HFFc6 (cell line): ENCODE results near the gene CYP26C1. TPM values are rescaled to one million over a fixed set of nuclear protein-coding genes. Genes with fewer than 3 reads are reported as not detected.
A peak's percentile ranks its signal among the peaks of the same experiment; 100 is the strongest.

Source experiments
- DNase-seq: peaks from one replicate; pipeline ENCODE4 v3.0.0-alpha.2; 2018
- H3K27ac Mint-ChIP-seq: 2 replicates; pipeline ENCODE4 v1.8.0; 2020; ENCODE audit warnings: mild to moderate bottlenecking, mixed read lengths
- H3K27me3 Mint-ChIP-seq: 2 replicates; pipeline ENCODE4 v1.8.0; 2021; ENCODE audit warnings: mild to moderate bottlenecking, moderate library complexity, mixed read lengths; ENCODE audit not compliant: insufficient read depth
- H3K36me3 Mint-ChIP-seq: 2 replicates; pipeline ENCODE4 v1.8.0; 2021; ENCODE audit warnings: low read depth, mixed read lengths
- H3K4me1 Mint-ChIP-seq: 2 replicates; pipeline ENCODE4 v1.8.0; 2020; ENCODE audit warnings: low read depth, mixed read lengths
- H3K4me3 Mint-ChIP-seq: 2 replicates; pipeline ENCODE4 v1.8.0; 2020; ENCODE audit warnings: mild to moderate bottlenecking, moderate library complexity, mixed read lengths
- H3K9me3 Mint-ChIP-seq: 2 replicates; pipeline ENCODE4 v1.8.0; 2020; ENCODE audit warnings: mild to moderate bottlenecking, mixed read lengths
- long read RNA-seq: library from polyadenylated mRNA; unstranded; transcript quantifications from one replicate; pipeline ENCODE4 v2.0.0, GENCODE V29; 2019
- total RNA-seq, 6 experiments: library from RNA; stranded (reverse); fragmentation: NEBNext Ultra II Directional; extraction: Animal tissue kit (Norgen Biotek cat#: 25700); gene quantifications; 2 replicates in 1 of 6; 3 replicates in 5 of 6; pipeline ENCODE4 v1.2.3, GENCODE V29; 2021
- TF ChIP-seq, protein P1 (sequence below): fragments of 200-600 bp; sonication (generic); IDR thresholded peaks from 2 replicates; pipeline ENCODE4 v1.5.0; 2021; ENCODE audit warnings: antibody characterized with exemption, mild to moderate bottlenecking

CYP26C1 gene, protein sequence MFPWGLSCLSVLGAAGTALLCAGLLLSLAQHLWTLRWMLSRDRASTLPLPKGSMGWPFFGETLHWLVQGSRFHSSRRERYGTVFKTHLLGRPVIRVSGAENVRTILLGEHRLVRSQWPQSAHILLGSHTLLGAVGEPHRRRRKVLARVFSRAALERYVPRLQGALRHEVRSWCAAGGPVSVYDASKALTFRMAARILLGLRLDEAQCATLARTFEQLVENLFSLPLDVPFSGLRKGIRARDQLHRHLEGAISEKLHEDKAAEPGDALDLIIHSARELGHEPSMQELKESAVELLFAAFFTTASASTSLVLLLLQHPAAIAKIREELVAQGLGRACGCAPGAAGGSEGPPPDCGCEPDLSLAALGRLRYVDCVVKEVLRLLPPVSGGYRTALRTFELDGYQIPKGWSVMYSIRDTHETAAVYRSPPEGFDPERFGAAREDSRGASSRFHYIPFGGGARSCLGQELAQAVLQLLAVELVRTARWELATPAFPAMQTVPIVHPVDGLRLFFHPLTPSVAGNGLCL
- under 1 TPM in 5 of 6 experiments, not detected in 1; 0.05 to 0.22 (median 0.13) TPM for total RNA-seq
- long read RNA-seq = 0 reads

DNA sequence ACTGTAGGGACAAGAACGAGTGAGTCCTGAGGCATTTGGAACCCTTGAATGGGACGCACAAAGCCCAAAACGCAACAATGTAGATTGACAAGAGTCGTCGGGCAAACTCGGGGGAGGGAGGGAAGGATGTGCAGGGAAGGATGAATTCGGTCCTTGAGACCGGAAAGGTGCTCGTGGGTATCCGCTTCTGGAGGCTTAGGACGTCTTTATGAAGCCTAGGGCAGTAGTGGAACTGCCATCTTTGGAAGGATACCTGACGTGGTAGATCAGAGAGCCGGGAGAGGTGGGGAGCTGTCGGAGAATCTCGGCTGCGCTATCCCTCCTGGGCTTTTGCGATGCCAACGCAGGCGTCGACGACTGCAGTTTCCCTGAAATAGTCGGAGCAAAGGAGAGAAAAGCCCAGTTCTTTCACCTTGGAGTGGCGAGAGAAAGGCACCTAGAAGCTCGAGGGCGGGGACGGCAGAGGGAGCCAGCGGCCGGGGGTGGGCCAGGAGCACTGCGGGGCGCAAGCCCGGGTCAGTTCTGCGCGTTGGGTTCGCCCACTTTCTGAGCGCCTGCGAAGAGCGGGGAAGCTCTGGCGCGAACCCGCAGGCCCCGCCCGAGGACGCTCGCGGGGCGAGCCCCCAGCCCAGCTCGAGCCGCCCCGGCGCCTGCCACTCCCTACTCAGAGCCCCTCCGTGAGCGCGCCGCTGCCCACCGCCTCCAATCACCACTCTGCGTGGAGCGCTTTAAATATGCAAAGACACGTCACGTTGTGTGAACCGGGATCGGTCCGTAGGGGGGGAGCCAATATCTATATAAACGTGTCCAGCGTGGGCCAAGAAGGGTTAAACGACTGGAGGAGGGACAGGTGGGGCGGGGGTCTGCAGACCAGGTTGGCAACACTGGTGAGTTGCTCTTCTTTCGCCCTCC lies at the start of gene CYP26C1:
CYP26C1 (plus strand) TSS at position 824 of the 912 bp plus-strand sequence. CDS start 466 bp downstream, outside the sequence.
- no peak within 1 kb of the TSS for H3K27ac Mint-ChIP-seq
- H3K4me3 Mint-ChIP-seq = peak within 1 kb of the TSS; percentile 83
- peaks cover 27% of the 10 kb centered on the region for H3K27me3 Mint-ChIP-seq
- no peak for DNase-seq
- H3K9me3 Mint-ChIP-seq = no peaks in the 10 kb centered on the region
- H3K36me3 Mint-ChIP-seq = no peaks in the 10 kb centered on the region; the same call in 1 of the 2 replicates
- TF ChIP-seq, protein P1, sequence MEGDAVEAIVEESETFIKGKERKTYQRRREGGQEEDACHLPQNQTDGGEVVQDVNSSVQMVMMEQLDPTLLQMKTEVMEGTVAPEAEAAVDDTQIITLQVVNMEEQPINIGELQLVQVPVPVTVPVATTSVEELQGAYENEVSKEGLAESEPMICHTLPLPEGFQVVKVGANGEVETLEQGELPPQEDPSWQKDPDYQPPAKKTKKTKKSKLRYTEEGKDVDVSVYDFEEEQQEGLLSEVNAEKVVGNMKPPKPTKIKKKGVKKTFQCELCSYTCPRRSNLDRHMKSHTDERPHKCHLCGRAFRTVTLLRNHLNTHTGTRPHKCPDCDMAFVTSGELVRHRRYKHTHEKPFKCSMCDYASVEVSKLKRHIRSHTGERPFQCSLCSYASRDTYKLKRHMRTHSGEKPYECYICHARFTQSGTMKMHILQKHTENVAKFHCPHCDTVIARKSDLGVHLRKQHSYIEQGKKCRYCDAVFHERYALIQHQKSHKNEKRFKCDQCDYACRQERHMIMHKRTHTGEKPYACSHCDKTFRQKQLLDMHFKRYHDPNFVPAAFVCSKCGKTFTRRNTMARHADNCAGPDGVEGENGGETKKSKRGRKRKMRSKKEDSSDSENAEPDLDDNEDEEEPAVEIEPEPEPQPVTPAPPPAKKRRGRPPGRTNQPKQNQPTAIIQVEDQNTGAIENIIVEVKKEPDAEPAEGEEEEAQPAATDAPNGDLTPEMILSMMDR = no peak
- H3K4me1 Mint-ChIP-seq = peaks cover 24% of the 10 kb centered on the region

DNA sequence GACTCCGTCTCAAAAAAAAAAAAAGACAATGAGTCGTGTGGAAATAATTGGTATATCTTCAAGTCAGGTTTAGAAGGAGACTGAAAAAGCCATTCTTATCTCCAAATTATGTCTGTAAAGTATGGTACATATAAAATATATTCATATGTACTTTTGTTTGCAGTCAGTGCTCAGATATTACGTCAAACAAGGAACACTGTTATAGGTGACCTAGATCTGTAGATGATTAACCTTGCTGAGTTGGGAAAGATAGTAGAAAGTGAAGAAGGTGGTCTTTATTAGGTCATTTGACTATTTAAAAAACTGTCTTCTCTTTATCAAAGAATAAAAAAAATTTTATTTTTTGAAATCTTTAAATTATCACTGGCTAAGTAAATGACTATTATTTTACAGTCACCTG lies 44.9 kb upstream of the CYP26C1 start:
- Mint-ChIP-seq H3K4me3 (no peak overlapping the region), H3K9me3 (no peaks in the 10 kb centered on the region), H3K4me1 (no peaks in the 10 kb centered on the region), H3K27me3 (no peaks in the 10 kb centered on the region), H3K36me3 (no peaks in the 10 kb centered on the region), H3K27ac (no peak overlapping the region)
- DNase-seq = no peak
- TF ChIP-seq, protein P1 = no peak

DNA sequence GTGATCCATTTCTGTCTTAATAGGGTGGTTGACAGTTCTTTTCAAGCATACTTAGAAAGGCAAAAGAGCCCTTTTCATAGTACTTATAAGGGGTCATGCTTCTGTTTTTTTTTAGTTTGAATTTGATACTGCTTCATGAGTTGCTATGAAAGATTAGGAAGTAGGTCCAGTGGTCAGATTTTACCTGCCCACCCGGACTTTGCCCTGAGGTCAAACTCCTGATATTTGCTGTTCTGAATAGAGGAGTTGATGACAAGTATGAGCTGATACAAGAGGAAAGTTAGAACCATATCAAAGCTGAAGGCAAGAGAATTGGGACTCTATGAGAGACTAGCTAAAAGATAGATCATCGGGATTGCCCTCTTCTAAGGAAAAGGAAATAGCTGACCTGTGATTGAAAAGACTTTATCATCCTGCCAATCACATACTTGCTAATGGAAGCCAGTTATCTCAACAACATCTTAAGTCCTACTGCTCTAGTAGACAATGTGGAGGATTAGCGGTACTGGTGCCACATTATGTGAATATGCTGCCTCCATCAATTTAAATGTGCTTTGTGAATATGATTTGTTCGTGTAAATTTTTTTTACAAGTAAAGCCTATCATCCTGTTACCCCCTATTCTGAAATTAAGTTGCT lies 37.5 kb upstream of the CYP26C1 start:
- Mint-ChIP-seq H3K27me3 (peaks cover 3% of the 10 kb centered on the region; the same call in 1 of the 2 replicates), H3K9me3 (peaks cover 11% of the 10 kb centered on the region; the same call in 1 of the 2 replicates), H3K4me3 (no peak overlapping the region)

DNA sequence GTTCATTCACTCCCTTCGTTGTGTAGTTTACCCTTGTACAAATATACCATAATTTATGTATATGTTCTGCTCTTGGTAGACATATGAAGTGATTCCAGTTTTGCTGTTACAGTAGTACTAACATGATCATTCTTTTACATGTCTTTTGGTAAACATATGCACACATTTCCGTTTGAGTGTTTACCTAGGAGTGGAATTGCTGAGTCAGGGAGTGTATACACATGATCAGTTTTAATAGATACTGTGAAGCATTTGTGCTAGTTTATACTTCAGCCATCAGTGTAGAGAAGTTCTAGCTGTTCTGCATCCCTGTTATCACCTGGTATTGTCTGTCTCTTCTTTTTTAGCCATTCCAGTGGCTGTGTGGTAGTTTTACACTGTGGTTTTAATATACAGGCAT lies 34.5 kb upstream of the CYP26C1 start:
- peaks cover 29% of the 10 kb centered on the region for H3K4me1 Mint-ChIP-seq
- TF ChIP-seq, protein P1 = no peak
- peaks cover 3% of the 10 kb centered on the region; the same call in 1 of the 2 replicates for H3K27me3 Mint-ChIP-seq
- DNase-seq = no peak
- H3K4me3 Mint-ChIP-seq = no peak overlapping the region
- peaks cover 11% of the 10 kb centered on the region; the same call in 1 of the 2 replicates for H3K9me3 Mint-ChIP-seq
- no peak overlapping the region for H3K27ac Mint-ChIP-seq
- peaks cover 14% of the 10 kb centered on the region for H3K36me3 Mint-ChIP-seq

More for the DNA sequence above, 37.5 kb upstream of the CYP26C1 start:
- H3K36me3 Mint-ChIP-seq = peaks cover 14% of the 10 kb centered on the region
- TF ChIP-seq, protein P1 = no peak
- no peak for DNase-seq
- H3K4me1 Mint-ChIP-seq = 0 out of 2 replicates have a peak, but pooled peaks cover under 1% of the 10 kb centered on the region
- H3K27ac Mint-ChIP-seq = no peak overlapping the region

DNA sequence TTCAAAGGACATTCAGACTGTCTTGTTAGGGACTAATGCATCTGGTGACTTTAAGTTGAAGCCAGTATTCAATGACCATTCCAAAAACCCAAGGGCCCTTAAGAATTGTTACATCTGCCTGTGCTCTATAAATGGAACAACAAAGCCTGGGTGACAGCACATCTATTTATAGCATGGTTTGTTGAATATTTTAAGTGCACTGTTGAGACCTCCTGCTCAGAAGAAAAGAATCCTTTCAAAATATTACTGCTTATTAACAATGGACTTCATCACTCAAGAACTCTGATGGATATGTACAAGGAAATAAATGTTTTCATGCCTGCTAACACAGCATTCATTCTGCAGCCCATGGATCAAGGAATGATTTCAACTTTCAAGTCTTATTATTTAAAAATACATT lies 33.1 kb upstream of the CYP26C1 start:
- Mint-ChIP-seq H3K27me3 (peaks cover 3% of the 10 kb centered on the region; the same call in 1 of the 2 replicates), H3K36me3 (peaks cover 14% of the 10 kb centered on the region), H3K9me3 (peaks cover 11% of the 10 kb centered on the region; the same call in 1 of the 2 replicates), H3K27ac (no peak overlapping the region), H3K4me1 (peaks cover 44% of the 10 kb centered on the region), H3K4me3 (no peak overlapping the region)
- DNase-seq = no peak
- TF ChIP-seq, protein P1 = no peak
